MCF 10A (cell line): Measurements from ENCODE around the gene GTPBP6. TPM values are rescaled to one million over a fixed set of nuclear protein-coding genes. Genes with fewer than 3 reads are reported as not detected.

Experiments
- BruUV-seq: library from RNA; stranded (reverse); fragments of 400-500 nt; replicated peaks from 2 replicates; lab custom pipeline; 2021; lab: Mats Ljungman, UMichigan
- CTCF ChIA-PET: fragments of 300-600 bp; sonication (Branson Sonifier 250); formaldehyde crosslinking; extraction: SDS; loops from one replicate; lab custom pipeline; 2021; ENCODE audit warnings: antibody characterized with exemption, inconsistent platforms; lab: Yijun Ruan, JAX
- POLR2A ChIA-PET: fragments of 300-600, 350-650 bp; sonication (Branson Sonifier 250); formaldehyde crosslinking; extraction: SDS; loops from one replicate; lab custom pipeline; 2020; ENCODE audit warnings: antibody characterized with exemption, inconsistent platforms; lab: Yijun Ruan, JAX
- DNase-seq: peaks from one replicate; pipeline ENCODE4 v3.0.0-alpha.2; 2018; ENCODE audit not compliant: unreplicated experiment
- H3K27ac Mint-ChIP-seq: one replicate; pipeline ENCODE4 v1.8.0; 2022; ENCODE audit warnings: mild to moderate bottlenecking, low read depth, mixed read lengths; ENCODE audit not compliant: unreplicated experiment
- H3K27me3 Mint-ChIP-seq: one replicate; pipeline ENCODE4 v1.8.0; 2022; ENCODE audit warnings: mixed read lengths; ENCODE audit not compliant: insufficient read depth, unreplicated experiment
- H3K36me3 Mint-ChIP-seq: one replicate; pipeline ENCODE4 v1.8.0; 2022; ENCODE audit warnings: mild to moderate bottlenecking, moderate library complexity, mixed read lengths; ENCODE audit not compliant: insufficient read depth, unreplicated experiment
- H3K4me1 Mint-ChIP-seq: one replicate; pipeline ENCODE4 v1.8.0; 2022; ENCODE audit warnings: mixed read lengths; ENCODE audit not compliant: insufficient read depth, unreplicated experiment
- H3K4me3 Mint-ChIP-seq: one replicate; pipeline ENCODE4 v1.8.0; 2022; ENCODE audit warnings: mild to moderate bottlenecking, moderate library complexity, mixed read lengths; ENCODE audit not compliant: unreplicated experiment
- H3K9me3 Mint-ChIP-seq: one replicate; pipeline ENCODE4 v1.8.0; 2022; ENCODE audit warnings: mixed read lengths; ENCODE audit not compliant: unreplicated experiment
- intact Hi-C: fragments of 100-400 bp; cut with micrococcal nuclease; formaldehyde crosslinking; loops from 2 replicates; pipeline ENCODE4 v1.14.1; 2022
- total RNA-seq: library from RNA; stranded (reverse); gene quantifications from 2 replicates; pipeline ENCODE4 v1.2.3, GENCODE V29; 2022
- TF ChIP-seq, protein P1 (sequence below): fragments of 200-600 bp; IDR thresholded peaks from one replicate; pipeline ENCODE4 v1.8.0; 2022; ENCODE audit warnings: antibody characterized with exemption, mild to moderate bottlenecking; ENCODE audit not compliant: unreplicated experiment

GTPBP6 gene
- total RNA-seq, 1 experiment from 2014 or later = 73.4 TPM

- Mint-ChIP-seq H3K36me3 (peaks cover 19% of the 10 kb centered on the region), H3K27me3 (no peaks in the 10 kb centered on the region), H3K27ac (no peak overlapping the region), H3K9me3 (no peaks in the 10 kb centered on the region), H3K4me1 (peaks cover 4% of the 10 kb centered on the region), H3K4me3 (no peak overlapping the region)
- POLR2A ChIA-PET = no interaction called here
- no TSS peak for BruUV-seq
- intact Hi-C loops = no loop called here
- no peak for DNase-seq
- CTCF ChIA-PET = no interaction called here
- TF ChIP-seq, protein P1, sequence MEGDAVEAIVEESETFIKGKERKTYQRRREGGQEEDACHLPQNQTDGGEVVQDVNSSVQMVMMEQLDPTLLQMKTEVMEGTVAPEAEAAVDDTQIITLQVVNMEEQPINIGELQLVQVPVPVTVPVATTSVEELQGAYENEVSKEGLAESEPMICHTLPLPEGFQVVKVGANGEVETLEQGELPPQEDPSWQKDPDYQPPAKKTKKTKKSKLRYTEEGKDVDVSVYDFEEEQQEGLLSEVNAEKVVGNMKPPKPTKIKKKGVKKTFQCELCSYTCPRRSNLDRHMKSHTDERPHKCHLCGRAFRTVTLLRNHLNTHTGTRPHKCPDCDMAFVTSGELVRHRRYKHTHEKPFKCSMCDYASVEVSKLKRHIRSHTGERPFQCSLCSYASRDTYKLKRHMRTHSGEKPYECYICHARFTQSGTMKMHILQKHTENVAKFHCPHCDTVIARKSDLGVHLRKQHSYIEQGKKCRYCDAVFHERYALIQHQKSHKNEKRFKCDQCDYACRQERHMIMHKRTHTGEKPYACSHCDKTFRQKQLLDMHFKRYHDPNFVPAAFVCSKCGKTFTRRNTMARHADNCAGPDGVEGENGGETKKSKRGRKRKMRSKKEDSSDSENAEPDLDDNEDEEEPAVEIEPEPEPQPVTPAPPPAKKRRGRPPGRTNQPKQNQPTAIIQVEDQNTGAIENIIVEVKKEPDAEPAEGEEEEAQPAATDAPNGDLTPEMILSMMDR = no peak
These were observed 45.2 kb upstream of the GTPBP6 start for GRCh38 chrX:363621-364375.

DNA sequence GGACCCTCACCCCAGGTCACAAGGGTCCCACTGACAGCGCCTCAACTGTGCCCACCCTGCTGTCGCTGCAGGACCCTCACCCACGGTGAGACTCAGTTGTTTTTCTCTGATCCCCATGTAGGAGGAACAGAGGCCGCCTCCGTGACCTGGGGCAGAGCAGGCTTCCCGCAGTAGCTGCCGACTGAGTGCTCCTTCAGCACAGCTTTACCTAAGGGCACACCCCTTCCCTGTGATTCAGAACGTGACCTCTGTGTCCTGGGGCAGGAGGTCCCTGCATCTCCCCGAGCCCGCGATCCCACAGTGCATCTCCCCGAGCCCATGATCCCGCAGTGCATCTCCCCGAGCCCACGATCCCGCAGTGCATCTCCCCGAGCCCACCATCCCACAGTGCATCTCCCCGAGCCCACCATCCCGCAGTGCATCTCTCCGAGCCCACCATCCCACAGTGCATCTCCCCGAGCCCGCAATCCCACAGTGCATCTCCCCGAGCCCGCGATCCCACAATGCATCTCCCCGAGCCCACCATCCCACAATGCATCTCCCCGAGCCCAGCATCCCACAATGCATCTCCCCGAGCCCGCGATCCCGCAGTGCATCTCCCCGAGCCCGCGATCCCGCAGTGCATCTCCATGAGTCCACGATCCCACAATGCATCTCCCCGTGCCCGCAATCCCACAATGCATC lies 44.5 kb upstream of the GTPBP6 start:
- peaks cover 4% of the 10 kb centered on the region for H3K4me1 Mint-ChIP-seq
- intact Hi-C loops = no loop called here
- no peak overlapping the region for H3K4me3 Mint-ChIP-seq
- peaks cover 20% of the 10 kb centered on the region for H3K36me3 Mint-ChIP-seq
- TF ChIP-seq, protein P1 = no peak
- CTCF ChIA-PET = no interaction called here
- H3K27me3 Mint-ChIP-seq = no peaks in the 10 kb centered on the region
- no peak overlapping the region for H3K27ac Mint-ChIP-seq
- no TSS peak for BruUV-seq
- DNase-seq = no peak
- POLR2A ChIA-PET = no interaction called here
- no peaks in the 10 kb centered on the region for H3K9me3 Mint-ChIP-seq

GRCh38 chrX:362351-362750 lies 43.8 kb upstream of the GTPBP6 start:
- H3K36me3 Mint-ChIP-seq = peaks cover 27% of the 10 kb centered on the region
- intact Hi-C loops = no loop called here
- no TSS peak for BruUV-seq
- no peaks in the 10 kb centered on the region for H3K9me3 Mint-ChIP-seq
- POLR2A ChIA-PET = no interaction called here
- peaks cover under 1% of the 10 kb centered on the region for H3K4me1 Mint-ChIP-seq
- H3K27me3 Mint-ChIP-seq = no peaks in the 10 kb centered on the region
- no peak overlapping the region for H3K27ac Mint-ChIP-seq
- no peak overlapping the region for H3K4me3 Mint-ChIP-seq
- TF ChIP-seq, protein P1 = no peak
- DNase-seq = no peak
- CTCF ChIA-PET = no interaction called here

- TF ChIP-seq, protein P1 = no peak
- no peaks in the 10 kb centered on the region for H3K9me3 Mint-ChIP-seq
- no peak overlapping the region for H3K4me3 Mint-ChIP-seq
- H3K4me1 Mint-ChIP-seq = no peaks in the 10 kb centered on the region
- POLR2A ChIA-PET = no interaction called here
- H3K27me3 Mint-ChIP-seq = no peaks in the 10 kb centered on the region
- no peak for DNase-seq
- no TSS peak for BruUV-seq
- CTCF ChIA-PET = no interaction called here
- intact Hi-C loops = no loop called here
- H3K27ac Mint-ChIP-seq = no peak overlapping the region
- peaks cover 28% of the 10 kb centered on the region for H3K36me3 Mint-ChIP-seq
These were observed 42.9 kb upstream of the GTPBP6 start for GRCh38 chrX:361231-362145.
